HG02642 (cell line): ENCODE measurements around the gene ANP32D.
"Not testable (repeated sequence)": the region's sequence is repeated elsewhere in the genome, so short reads cannot be mapped to it uniquely, and the experiment has no call there.

ENCODE experiments used
- ATAC-seq: cut with Tn5 transposase; IDR thresholded peaks from one replicate; pipeline ENCODE4 v1.9.1; 2021; ENCODE audit warnings: mild to moderate bottlenecking; ENCODE audit not compliant: unreplicated experiment, poor library complexity

Gene ANP32D

GRCh38 chr12:48472259-48472658 is at the start of gene ANP32D:
ANP32D (plus strand) TSS chr12:48472559; CDS start chr12:48472665, 106 bp downstream.
- no peak for ATAC-seq

GRCh38 chr12:48423171-48423570 is 49.2 kb upstream of the ANP32D start:
- ATAC-seq = no peak

GRCh38 chr12:48424644-48425043 is 47.7 kb upstream of the ANP32D start:
- ATAC-seq = no peak

- ATAC-seq = not testable (repeated sequence)
These were observed 38.3 kb upstream of the ANP32D start for GRCh38 chr12:48434016-48434415.

- no peak for ATAC-seq
These were observed 31.3 kb upstream of the ANP32D start for GRCh38 chr12:48441069-48441468.

GRCh38 chr12:48442179-48442847 is 30.0 kb upstream of the ANP32D start:
- no peak for ATAC-seq

- no peak for ATAC-seq
These were observed 26.8 kb upstream of the ANP32D start for GRCh38 chr12:48445538-48445937.

- no peak for ATAC-seq
These were observed 26.1 kb upstream of the ANP32D start for GRCh38 chr12:48446161-48446776.

- no peak for ATAC-seq
These were observed 24.6 kb upstream of the ANP32D start for GRCh38 chr12:48447755-48448154.

GRCh38 chr12:48451372-48451771 is 21.0 kb upstream of the ANP32D start:
- ATAC-seq = no peak

- ATAC-seq = not testable (repeated sequence)
These were observed 19.4 kb upstream of the ANP32D start for GRCh38 chr12:48452961-48453360.

GRCh38 chr12:48454667-48455066 is 17.7 kb upstream of the ANP32D start:
- no peak for ATAC-seq

GRCh38 chr12:48455116-48455515 is 17.2 kb upstream of the ANP32D start:
- ATAC-seq = no peak

GRCh38 chr12:48459259-48459658 is 13.1 kb upstream of the ANP32D start:
- ATAC-seq = no peak

- ATAC-seq = not testable (repeated sequence)
These were observed 3.3 kb upstream of the ANP32D start for GRCh38 chr12:48469027-48469426.

GRCh38 chr12:48473061-48473460 is 702 bp downstream of the ANP32D start:
- ATAC-seq = no peak

- ATAC-seq = not testable (repeated sequence)
These were observed 2.1 kb downstream of the ANP32D start for GRCh38 chr12:48474497-48474896.

- ATAC-seq = no peak
These were observed 9.8 kb downstream of the ANP32D start, which contains the start of gene C12orf54 for GRCh38 chr12:48482198-48482597. C12orf54 (plus strand) TSS chr12:48482498; CDS start chr12:48483297, 799 bp downstream.

- ATAC-seq = no peak
These were observed 10.6 kb downstream of the ANP32D start for GRCh38 chr12:48482930-48483329.

GRCh38 chr12:48486261-48486660 is 13.9 kb downstream of the ANP32D start:
- ATAC-seq = no peak

GRCh38 chr12:48486679-48487078 is 14.3 kb downstream of the ANP32D start:
- no peak for ATAC-seq

- peak; percentile 75 for ATAC-seq
These were observed 16.7 kb downstream of the ANP32D start for GRCh38 chr12:48489012-48489411.
